ENCODE measurements around the gene LY9.

- TF ChIP-seq POLR2A (IDR thresholded peaks at IDR 0.05) (no peak), CTCF (IDR thresholded peaks at IDR 0.05) (no peak)
These were observed 43.0 kb upstream of the LY9 start for GRCh38 chr1:160752924-160753323.
